Neural progenitor cell (in vitro differentiated cells): ENCODE results near the gene DLGAP4. TPM values are rescaled to one million over a fixed set of nuclear protein-coding genes. Genes with fewer than 3 reads are reported as not detected.

ENCODE experiments used
- DNase-seq: peaks from one replicate; pipeline ENCODE4 v3.0.0-alpha.2; 2016; ENCODE audit warnings: low spot score
- H2AFZ ChIP-seq: fragments of 200-600 bp; sonication (generic); replicated peaks from 2 replicates; pipeline ENCODE4 v1.6.1; 2016; ENCODE audit warnings: antibody characterized with exemption
- H3F3A ChIP-seq: fragments of 200-600 bp; sonication (generic); 2 replicates; pipeline ENCODE4 v1.6.1; 2016; ENCODE audit warnings: antibody characterized with exemption, low read depth
- H3K27ac ChIP-seq: fragments of 200-600 bp; sonication (generic); 2 replicates; pipeline ENCODE4 v1.5.1; 2016; ENCODE audit warnings: mild to moderate bottlenecking
- H3K27me3 ChIP-seq: fragments of 200-600 bp; sonication (generic); 2 replicates; pipeline ENCODE4 v1.6.1; 2016; ENCODE audit warnings: mild to moderate bottlenecking, moderate library complexity
- H3K36me3 ChIP-seq: fragments of 200-600 bp; sonication (generic); 2 replicates; pipeline ENCODE4 v1.5.1; 2016
- H3K4me1 ChIP-seq: fragments of 200-600 bp; sonication (generic); 2 replicates; pipeline ENCODE4 v1.6.1; 2016; ENCODE audit warnings: mixed run types
- H3K4me2 ChIP-seq: fragments of 200-600 bp; sonication (generic); 2 replicates; pipeline ENCODE4 v1.6.1; 2016
- H3K4me3 ChIP-seq: fragments of 200-600 bp; sonication (generic); 2 replicates; pipeline ENCODE4 v1.5.1; 2016
- H3K79me2 ChIP-seq: fragments of 200-600 bp; sonication (generic); 2 replicates; pipeline ENCODE4 v1.6.1; 2016; ENCODE audit warnings: low read depth
- H3K9ac ChIP-seq: fragments of 200-600 bp; sonication (generic); 2 replicates; pipeline ENCODE4 v1.6.1; 2016
- H3K9me3 ChIP-seq: fragments of 200-600 bp; sonication (generic); 2 replicates; pipeline ENCODE4 v1.5.1; 2016; ENCODE audit warnings: low read depth
- H4K20me1 ChIP-seq: fragments of 200-600 bp; sonication (generic); 2 replicates; pipeline ENCODE4 v1.6.1; 2016; ENCODE audit warnings: low read depth
- H3K27ac Mint-ChIP-seq: 3 replicates; pipeline ENCODE4 v1.8.0; 2021; ENCODE audit warnings: mixed read lengths
- H3K27me3 Mint-ChIP-seq: 2 replicates; pipeline ENCODE4 v1.8.0; 2022; ENCODE audit warnings: low read depth, mild to moderate bottlenecking, inconsistent platforms, moderate library complexity, mixed read lengths; ENCODE audit not compliant: insufficient read depth
- H3K36me3 Mint-ChIP-seq: 3 replicates; pipeline ENCODE4 v1.8.0; 2021; ENCODE audit warnings: mixed read lengths
- H3K4me1 Mint-ChIP-seq: 3 replicates; pipeline ENCODE4 v1.8.0; 2021; ENCODE audit warnings: mixed read lengths
- H3K4me3 Mint-ChIP-seq: 3 replicates; pipeline ENCODE4 v1.8.0; 2021; ENCODE audit warnings: mild to moderate bottlenecking, moderate library complexity, mixed read lengths
- H3K9me3 Mint-ChIP-seq: 3 replicates; pipeline ENCODE4 v1.8.0; 2020; ENCODE audit warnings: mixed read lengths
- CTCF ChIP-seq: fragments of 200-600 bp; sonication (generic); IDR thresholded peaks from 2 replicates; pipeline ENCODE4 v1.5.1; 2017; ENCODE audit warnings: antibody characterized with exemption, mild to moderate bottlenecking
- EZH2 ChIP-seq: fragments of 200-600 bp; sonication (generic); IDR thresholded peaks from 2 replicates; pipeline ENCODE4 v1.6.1; 2017; ENCODE audit warnings: antibody characterized with exemption, mild to moderate bottlenecking, moderate library complexity
- EZH2phosphoT487 ChIP-seq: fragments of 200-600 bp; sonication (generic); IDR thresholded peaks from 2 replicates; pipeline ENCODE4 v1.6.1; 2017; ENCODE audit warnings: antibody characterized with exemption
- total RNA-seq: library from RNA; depleted of rRNA; stranded (reverse); fragments of >200 nt; gene quantifications from 2 replicates; pipeline ENCODE4 v1.2.3, GENCODE V29; 2015; ENCODE audit warnings: low replicate concordance

DLGAP4 gene
- total RNA-seq, 1 donor from 2014 or later = 21.7 TPM

- Histone ChIP-seq H2AFZ (no peak overlapping the region), H4K20me1 (no peaks in the 10 kb centered on the region), H3F3A (no peaks in the 10 kb centered on the region), H3K9ac (no peak overlapping the region), H3K4me1 (no peaks in the 10 kb centered on the region), H3K9me3 (no peaks in the 10 kb centered on the region), H3K4me3 (no peak overlapping the region), H3K4me2 (no peak overlapping the region), H3K79me2 (no peaks in the 10 kb centered on the region), H3K36me3 (no peaks in the 10 kb centered on the region), H3K27me3 (no peaks in the 10 kb centered on the region), H3K27ac (no peak overlapping the region)
- Mint-ChIP-seq H3K4me3 (no peak overlapping the region), H3K9me3 (peaks cover 3% of the 10 kb centered on the region), H3K27me3 (peaks cover 19% of the 10 kb centered on the region), H3K4me1 (no peaks in the 10 kb centered on the region), H3K36me3 (no peaks in the 10 kb centered on the region), H3K27ac (no peak overlapping the region)
- no peak for TF ChIP-seq CTCF
- no peak for TF ChIP-seq EZH2
- TF ChIP-seq EZH2phosphoT487 = no peak
- no peak for DNase-seq
Measured at GRCh38 chr20:36398515-36398914, 92.4 kb downstream of the DLGAP4 start.

- no peaks in the 10 kb centered on the region for H3K9me3 ChIP-seq
- H3K4me1 ChIP-seq = no peaks in the 10 kb centered on the region
- peak; percentile 83 for DNase-seq
- H3K27me3 Mint-ChIP-seq = peaks cover 16% of the 10 kb centered on the region
- no peaks in the 10 kb centered on the region for H3K36me3 ChIP-seq
- no peaks in the 10 kb centered on the region for H3K79me2 ChIP-seq
- H3K9ac ChIP-seq = no peak overlapping the region
- H3K4me1 Mint-ChIP-seq = no peaks in the 10 kb centered on the region
- H3K4me3 Mint-ChIP-seq = no peak overlapping the region
- H3K36me3 Mint-ChIP-seq = no peaks in the 10 kb centered on the region
- H2AFZ ChIP-seq = peak overlapping the region; percentile 24
- H3K4me2 ChIP-seq = no peak overlapping the region
- H4K20me1 ChIP-seq = no peaks in the 10 kb centered on the region
- TF ChIP-seq EZH2 (no peak), CTCF (peak; percentile 71)
- H3F3A ChIP-seq = no peaks in the 10 kb centered on the region
- no peak overlapping the region for H3K4me3 ChIP-seq
- no peaks in the 10 kb centered on the region for H3K27me3 ChIP-seq
- no peak overlapping the region for H3K27ac ChIP-seq
- H3K9me3 Mint-ChIP-seq = peaks cover 3% of the 10 kb centered on the region
- no peak overlapping the region for H3K27ac Mint-ChIP-seq
Measured at GRCh38 chr20:36399147-36399968, 93.2 kb downstream of the DLGAP4 start.

- no peaks in the 10 kb centered on the region for H3F3A ChIP-seq
- H3K4me2 ChIP-seq = no peak overlapping the region
- H3K4me3 ChIP-seq = no peak overlapping the region
- Mint-ChIP-seq H3K27me3 (peaks cover 13% of the 10 kb centered on the region), H3K4me1 (no peaks in the 10 kb centered on the region), H3K4me3 (no peak overlapping the region), H3K36me3 (no peaks in the 10 kb centered on the region), H3K9me3 (peaks cover 3% of the 10 kb centered on the region), H3K27ac (no peak overlapping the region)
- no peak overlapping the region for H3K9ac ChIP-seq
- no peak overlapping the region for H3K27ac ChIP-seq
- H2AFZ ChIP-seq = no peak overlapping the region
- DNase-seq = no peak
- H3K36me3 ChIP-seq = no peaks in the 10 kb centered on the region
- H4K20me1 ChIP-seq = no peaks in the 10 kb centered on the region
- H3K4me1 ChIP-seq = no peaks in the 10 kb centered on the region
- H3K9me3 ChIP-seq = no peaks in the 10 kb centered on the region
- H3K27me3 ChIP-seq = no peaks in the 10 kb centered on the region
- TF ChIP-seq CTCF = no peak
- no peak for TF ChIP-seq EZH2phosphoT487
- no peak for TF ChIP-seq EZH2
- no peaks in the 10 kb centered on the region for H3K79me2 ChIP-seq
Measured at GRCh38 chr20:36399969-36400545, 93.9 kb downstream of the DLGAP4 start.
